Measurements from ENCODE around the gene EPAS1. TPM values are rescaled to one million over a fixed set of nuclear protein-coding genes. Genes with fewer than 3 reads are reported as not detected.
A peak's percentile ranks its signal among the peaks of the same experiment; 100 is the strongest.

The EPAS1 gene
- total and polyA plus RNA-seq, 5 donors = 149 to 340 (median 246) TPM

GRCh38 chr2:46430413-46430812 lies 133.2 kb downstream of the EPAS1 start:
- WGBS = 95% methylated on average over 1 of the region's 1 CpG
- Histone ChIP-seq H3K4me1 (ENCODE audit: control insufficient read depth, insufficient read depth, low read length) (no peaks in the 10 kb centered on the region), H3K27ac (ENCODE audit: low read length) (no peak overlapping the region), H3K4me3 (ENCODE audit: low read length) (no peak overlapping the region), H3K9me3 (ENCODE audit: control insufficient read depth, low read length) (no peaks in the 10 kb centered on the region), H3K27me3 (ENCODE audit: control insufficient read depth, insufficient read depth) (no peaks in the 10 kb centered on the region)
- DNase-seq = no peak
- ATAC-seq = no peak
- intact Hi-C loops (cut with DNase I) = no loop called here

GRCh38 chr2:46430992-46431391 lies 133.8 kb downstream of the EPAS1 start:
- no peaks in the 10 kb centered on the region for H3K27me3 ChIP-seq (ENCODE audit: control insufficient read depth, insufficient read depth)
- no peak overlapping the region for H3K4me3 ChIP-seq (ENCODE audit: low read length)
- H3K9me3 ChIP-seq (ENCODE audit: control insufficient read depth, low read length) = no peaks in the 10 kb centered on the region
- no peak overlapping the region for H3K27ac ChIP-seq (ENCODE audit: low read length)
- DNase-seq = no peak
- intact Hi-C loops (cut with DNase I) = no loop called here
- no peaks in the 10 kb centered on the region for H3K4me1 ChIP-seq (ENCODE audit: control insufficient read depth, insufficient read depth, low read length)
- WGBS = 95% methylated on average over 1 of the region's 1 CpG
- no peak for ATAC-seq

- no peaks in the 10 kb centered on the region for H3K27me3 ChIP-seq (ENCODE audit: control insufficient read depth, insufficient read depth)
- intact Hi-C loops (cut with DNase I) = no loop called here
- H3K4me3 ChIP-seq (ENCODE audit: low read length) = no peak overlapping the region
- 78% methylated on average over 5 of the region's 5 CpGs for WGBS
- no peak for ATAC-seq
- DNase-seq = no peak
- no peaks in the 10 kb centered on the region for H3K4me1 ChIP-seq (ENCODE audit: control insufficient read depth, insufficient read depth, low read length)
- no peak overlapping the region for H3K27ac ChIP-seq (ENCODE audit: low read length)
- H3K9me3 ChIP-seq (ENCODE audit: control insufficient read depth, low read length) = no peaks in the 10 kb centered on the region
These were observed 134.5 kb downstream of the EPAS1 start for GRCh38 chr2:46431481-46432235.

GRCh38 chr2:46434851-46435273 lies 137.7 kb downstream of the EPAS1 start:
- WGBS = 68% methylated on average over 3 of the region's 3 CpGs
- Histone ChIP-seq H3K27me3 (ENCODE audit: control insufficient read depth, insufficient read depth) (no peaks in the 10 kb centered on the region), H3K4me1 (ENCODE audit: control insufficient read depth, insufficient read depth, low read length) (no peaks in the 10 kb centered on the region), H3K4me3 (ENCODE audit: low read length) (no peak overlapping the region), H3K27ac (ENCODE audit: low read length) (no peak overlapping the region), H3K9me3 (ENCODE audit: control insufficient read depth, low read length) (no peaks in the 10 kb centered on the region)
- ATAC-seq (no peak), DNase-seq (no peak)
- intact Hi-C loops (cut with DNase I) = no loop called here

- H3K4me3 ChIP-seq (ENCODE audit: low read length) = no peak overlapping the region
- no peaks in the 10 kb centered on the region for H3K27me3 ChIP-seq (ENCODE audit: control insufficient read depth, insufficient read depth)
- no peak overlapping the region for H3K27ac ChIP-seq (ENCODE audit: low read length)
- no peaks in the 10 kb centered on the region for H3K9me3 ChIP-seq (ENCODE audit: control insufficient read depth, low read length)
- ATAC-seq (no peak), DNase-seq (no peak)
- intact Hi-C loops (cut with DNase I) = no loop called here
- H3K4me1 ChIP-seq (ENCODE audit: control insufficient read depth, insufficient read depth, low read length) = no peaks in the 10 kb centered on the region
These were observed 138.1 kb downstream of the EPAS1 start for GRCh38 chr2:46435353-46435752.

- Histone ChIP-seq H3K27me3 (ENCODE audit: control insufficient read depth, insufficient read depth) (no peaks in the 10 kb centered on the region), H3K4me1 (ENCODE audit: control insufficient read depth, insufficient read depth, low read length) (no peaks in the 10 kb centered on the region), H3K27ac (ENCODE audit: low read length) (no peak overlapping the region), H3K4me3 (ENCODE audit: low read length) (no peak overlapping the region), H3K9me3 (ENCODE audit: control insufficient read depth, low read length) (no peaks in the 10 kb centered on the region)
- intact Hi-C loops (cut with DNase I) = no loop called here
- WGBS = 43% methylated on average over 4 of the region's 4 CpGs
- peak; percentile 42 to 53 (median 46) for DNase-seq
- no peak for ATAC-seq
These were observed 138.7 kb downstream of the EPAS1 start for GRCh38 chr2:46435796-46436360.

Other genes with a start within 250 kb of the EPAS1 start
- not detected for gene TMEM247, start 182.2 kb downstream of the EPAS1 start, total RNA-seq
- gene TMEM247, start 182.2 kb downstream of the EPAS1 start, polyA plus RNA-seq = not detected
- 100 to 1,000 TPM; 144 to 169 (median 162) TPM for gene RHOQ, start 245.1 kb downstream of the EPAS1 start, total RNA-seq
- gene RHOQ, start 245.1 kb downstream of the EPAS1 start, polyA plus RNA-seq = 103 TPM
- 1 to 10 TPM; 3.4 to 7.0 (median 6.3) TPM for gene ATP6V1E2, start 245.2 kb downstream of the EPAS1 start, total RNA-seq
- gene ATP6V1E2, start 245.2 kb downstream of the EPAS1 start, polyA plus RNA-seq = 3.5 TPM